Embryonic facial prominence (tissue), 1 donor: ENCODE results near the gene DHX8.
"Not testable (repeated sequence)": the region's sequence is repeated elsewhere in the genome, so short reads cannot be mapped to it uniquely, and the experiment has no call there.

ENCODE experiments used
- DNase-seq: peaks from one replicate; pipeline ENCODE4 v3.0.0-alpha.2; 2016; ENCODE audit errors: extremely low spot score

DHX8 gene

GRCh38 chr17:43461185-43461584, 22.6 kb upstream of the DHX8 start:
- no peak for DNase-seq

- DNase-seq = not testable (repeated sequence)
Measured at GRCh38 chr17:43462569-43462968, 21.2 kb upstream of the DHX8 start.

DNA sequence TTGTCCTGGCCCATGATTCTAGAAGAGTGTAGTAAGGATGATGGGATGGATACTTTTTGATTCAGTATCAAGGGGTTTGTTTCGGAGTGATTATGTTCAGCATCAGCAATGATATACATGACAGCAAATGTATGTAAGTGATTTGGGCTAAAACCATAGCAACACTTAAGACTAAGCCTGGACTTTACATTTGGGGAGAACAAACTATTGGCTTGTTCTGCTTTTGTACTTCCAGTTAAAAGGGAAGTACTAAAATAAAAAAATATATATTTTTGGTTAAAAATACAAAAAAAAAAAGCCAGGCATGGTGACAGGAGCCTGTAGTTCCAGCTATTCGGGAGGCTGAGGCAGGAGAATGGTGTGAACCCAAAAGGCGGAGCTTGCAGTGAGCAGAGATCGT, 20.5 kb upstream of the DHX8 start:
- no peak for DNase-seq

GRCh38 chr17:43464046-43464445, 19.7 kb upstream of the DHX8 start:
- no peak for DNase-seq

GRCh38 chr17:43465049-43465448, 18.7 kb upstream of the DHX8 start:
- no peak for DNase-seq

DNA sequence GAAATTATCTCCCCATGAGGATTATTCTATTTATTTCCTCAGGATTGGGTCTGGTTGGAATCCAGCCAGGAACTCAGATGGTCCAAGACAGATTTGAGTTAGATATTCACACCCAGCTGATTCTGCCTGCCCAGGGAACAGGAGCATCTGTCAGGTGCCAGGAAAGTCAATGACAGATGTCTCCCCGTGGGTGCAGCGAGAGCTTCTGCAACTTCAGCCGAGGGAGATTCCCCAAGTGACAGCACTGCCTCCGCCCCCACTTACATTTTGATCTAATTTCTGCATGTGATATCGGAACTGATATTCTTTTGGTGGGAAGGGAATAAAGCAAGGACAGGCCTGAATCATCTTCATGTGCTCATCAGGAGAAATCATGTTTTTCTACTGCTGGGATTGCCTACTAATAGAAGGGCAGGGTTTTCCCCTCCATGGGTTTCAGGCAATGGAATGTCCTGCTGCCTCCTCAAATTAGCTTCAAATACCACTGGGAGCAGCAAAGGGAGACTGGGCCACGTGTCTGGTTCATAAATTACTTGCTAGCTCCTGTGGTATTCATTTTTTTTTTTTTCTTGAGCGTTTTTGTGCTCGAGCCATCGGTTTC, 15.7 kb upstream of the DHX8 start:
- peak; percentile 41 for DNase-seq

GRCh38 chr17:43468691-43469139, 15.1 kb upstream of the DHX8 start:
- DNase-seq = no peak

GRCh38 chr17:43469145-43469544, 14.6 kb upstream of the DHX8 start:
- no peak for DNase-seq

DNA sequence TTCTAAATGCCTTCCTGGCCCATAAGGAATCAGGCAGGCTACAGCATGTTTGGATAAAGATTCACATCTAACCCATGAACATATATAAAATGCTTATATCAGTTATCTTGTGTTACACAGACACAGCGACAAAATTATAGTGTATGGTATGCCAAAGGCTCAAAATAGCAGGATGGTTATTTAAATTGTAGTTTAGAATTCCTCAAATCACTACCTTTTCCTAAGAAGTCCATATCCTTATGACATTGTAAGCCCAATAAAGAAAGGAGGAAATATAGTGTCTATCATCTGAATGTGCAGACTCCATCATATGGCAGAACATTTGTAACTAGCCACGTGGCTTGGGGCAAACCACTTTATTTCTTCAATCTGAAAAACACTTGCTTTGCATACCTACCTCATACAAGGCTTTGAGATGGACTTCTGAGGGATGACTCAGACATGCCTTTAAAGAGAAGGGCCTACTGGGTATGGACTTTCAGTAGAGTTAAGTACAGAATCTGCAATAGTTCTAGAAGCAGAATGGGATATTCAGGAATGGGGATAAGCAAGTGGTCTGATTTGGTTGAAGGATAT, 12.1 kb upstream of the DHX8 start:
- no peak for DNase-seq

- no peak for DNase-seq
Measured at GRCh38 chr17:43475494-43476089, 8.2 kb upstream of the DHX8 start.

- DNase-seq = not testable (repeated sequence)
Measured at GRCh38 chr17:43476306-43476705, 7.5 kb upstream of the DHX8 start.

GRCh38 chr17:43477832-43478634, 5.7 kb upstream of the DHX8 start:
- no peak for DNase-seq

- no peak for DNase-seq
Measured at GRCh38 chr17:43479948-43480347, 3.8 kb upstream of the DHX8 start.

DNA sequence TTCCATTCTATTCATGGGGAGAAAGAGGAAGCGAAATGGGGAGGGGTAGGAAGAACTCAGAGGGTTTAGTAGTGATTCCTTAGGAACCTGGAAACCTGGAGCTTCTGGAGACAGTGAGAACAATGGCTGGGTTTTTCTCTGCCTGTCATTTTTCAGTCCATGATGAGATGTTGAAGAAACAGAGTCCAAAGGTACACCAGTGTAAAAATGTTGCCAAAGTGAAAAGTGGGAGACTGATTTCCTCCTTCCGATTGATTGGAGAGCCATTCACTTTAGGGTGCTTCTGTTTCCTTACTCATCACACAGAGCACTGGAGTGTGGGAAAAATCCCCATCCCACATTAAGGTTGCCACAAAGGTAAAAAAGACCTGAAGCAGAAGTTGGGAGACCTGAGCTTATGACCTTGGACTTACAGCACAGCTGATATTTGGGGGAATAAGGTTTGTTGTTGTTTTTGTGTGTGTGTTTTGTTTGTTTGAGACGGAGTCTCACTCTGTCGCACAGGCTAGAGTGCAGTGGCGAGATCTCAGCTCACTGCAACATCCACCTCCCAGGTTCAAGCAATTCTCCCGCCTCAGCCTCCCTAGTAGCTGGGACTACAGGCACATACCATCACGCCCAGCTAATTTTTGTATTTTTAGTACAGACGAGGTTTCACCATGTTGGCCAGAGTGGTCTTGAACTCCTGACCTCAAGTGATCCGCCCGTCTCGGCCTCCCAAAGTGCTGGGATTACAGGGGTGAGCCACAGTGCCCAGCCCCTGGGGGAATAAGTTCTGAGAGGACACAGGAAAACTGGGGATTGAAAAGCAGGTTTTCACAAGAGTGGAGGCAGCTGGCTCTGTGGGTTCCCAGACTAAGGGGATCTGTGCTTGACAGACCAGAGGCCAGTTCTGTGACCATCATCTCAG, 1.4 kb upstream of the DHX8 start:
- DNase-seq = no peak

DNA sequence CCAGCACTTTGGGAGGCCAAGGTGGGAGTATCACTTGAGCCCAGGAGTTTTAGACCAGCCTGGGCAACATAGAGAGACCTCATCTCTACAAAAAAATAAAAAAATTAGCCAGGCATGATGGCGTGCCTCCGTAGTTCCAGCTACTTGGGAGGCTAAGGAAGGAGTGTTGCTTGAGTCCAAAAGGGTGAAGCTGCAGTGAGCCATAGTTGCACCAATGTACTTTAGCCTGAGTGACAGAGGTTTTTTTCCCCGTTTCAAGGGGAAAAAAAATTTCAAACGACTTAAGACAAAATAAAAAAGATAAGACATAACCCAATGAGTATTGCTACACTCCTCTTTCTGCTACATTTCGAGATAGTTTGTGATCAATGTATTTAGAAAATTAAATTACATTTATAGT, 6.8 kb downstream of the DHX8 start:
- no peak for DNase-seq

GRCh38 chr17:43509440-43509839, 25.7 kb downstream of the DHX8 start:
- not testable (repeated sequence) for DNase-seq

DNA sequence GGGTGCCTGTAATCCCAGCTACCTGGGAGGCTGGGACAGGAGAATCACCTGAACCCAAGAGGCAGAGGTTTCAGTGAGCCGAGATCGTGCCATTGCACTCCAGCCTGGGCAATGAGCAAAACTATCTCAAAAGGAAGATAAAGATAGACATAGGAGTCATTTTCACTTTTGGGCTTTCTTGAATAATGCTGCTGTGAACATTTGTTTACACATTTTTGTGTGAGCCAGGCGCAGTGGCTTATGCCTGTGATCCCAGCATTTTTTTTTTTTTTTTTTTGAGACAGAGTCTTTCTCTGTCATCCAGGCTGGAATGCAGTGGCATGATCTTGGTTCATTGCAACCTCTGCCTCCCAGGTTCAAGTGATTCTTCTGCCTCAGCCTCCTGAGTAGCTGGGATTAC, 27.4 kb downstream of the DHX8 start:
- DNase-seq = not testable (repeated sequence)

DNA sequence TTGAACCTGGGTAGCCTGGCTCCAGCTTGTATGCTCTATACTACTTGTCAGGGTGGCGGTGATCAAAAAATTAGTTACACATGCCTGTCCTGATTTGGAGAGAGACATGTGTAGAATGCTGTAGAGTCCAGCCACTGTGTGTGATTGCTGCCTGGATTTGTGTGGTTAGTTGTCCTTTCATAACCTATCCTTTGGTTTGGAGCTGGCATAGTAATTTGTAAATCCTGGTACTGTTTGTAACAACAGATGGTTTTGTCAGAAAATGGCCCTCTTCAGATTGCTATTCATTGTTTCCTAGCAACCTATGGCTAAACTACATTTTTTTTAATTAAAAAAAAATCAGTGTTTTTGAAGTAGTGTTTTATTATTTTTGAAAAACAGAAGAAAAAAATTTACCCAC, 31.9 kb downstream of the DHX8 start:
- no peak for DNase-seq

DNA sequence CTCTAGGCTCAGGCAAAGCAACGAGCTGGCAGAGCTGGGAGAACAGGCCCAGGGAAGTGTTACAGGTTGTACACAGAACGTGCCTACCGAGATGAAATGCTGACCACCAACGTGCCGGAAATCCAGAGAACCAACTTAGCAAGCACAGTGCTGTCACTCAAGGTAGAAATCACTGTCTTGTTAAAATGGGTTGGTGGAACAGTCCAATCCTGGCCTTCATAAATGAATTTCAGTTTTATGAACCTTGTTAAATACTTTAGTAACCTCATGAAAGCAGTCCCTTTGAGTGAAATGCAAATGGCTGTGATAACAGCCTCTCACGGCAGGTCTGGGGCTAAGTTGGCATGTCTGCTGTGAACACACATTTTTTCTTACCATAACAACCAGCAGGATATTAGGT, 33.4 kb downstream of the DHX8 start:
- DNase-seq = no peak

DNA sequence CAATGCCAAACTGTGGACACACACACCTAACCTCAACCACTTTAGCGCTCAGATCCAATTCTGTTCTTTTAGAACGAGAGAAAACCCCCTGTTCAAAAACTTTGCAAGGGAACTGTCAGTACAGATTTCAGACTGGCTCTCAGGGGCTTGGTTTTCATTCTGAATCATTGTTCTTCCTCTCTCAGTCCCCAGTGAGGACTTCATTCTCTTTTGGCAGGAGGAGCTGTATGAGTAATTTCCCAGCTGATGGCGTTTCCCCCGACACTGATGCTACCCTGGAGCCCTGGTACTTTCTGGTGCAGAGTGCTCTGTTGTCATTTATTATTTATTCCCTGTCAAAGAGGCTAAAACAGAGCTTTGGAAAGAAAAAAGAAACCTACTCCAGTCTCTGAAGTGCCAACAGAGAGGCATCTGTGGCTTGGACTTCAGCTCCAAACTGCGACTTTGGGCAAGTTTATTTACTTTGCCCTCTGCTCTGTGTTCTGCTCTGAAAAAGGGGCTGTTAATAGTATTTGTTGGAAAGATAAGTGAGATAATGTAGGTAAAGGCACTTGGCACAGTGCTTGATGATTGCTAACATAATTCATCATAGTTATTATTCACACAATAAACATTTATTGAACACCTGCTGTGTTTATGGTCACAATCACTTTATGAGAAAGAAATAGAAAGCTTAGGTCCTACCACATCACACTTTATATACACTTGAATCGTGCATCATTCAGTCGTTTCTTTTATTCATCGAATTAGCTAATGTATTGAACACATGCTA, 34.0 kb downstream of the DHX8 start:
- DNase-seq = no peak

GRCh38 chr17:43521389-43521788, 37.6 kb downstream of the DHX8 start:
- DNase-seq = no peak
